SK-N-SH (cell line): ENCODE data around the gene DNAJC19. TPM values are rescaled to one million over a fixed set of nuclear protein-coding genes. Genes with fewer than 3 reads are reported as not detected.

Experiments used
- CTCF ChIA-PET: fragments of 300-600, 350-600 bp; formaldehyde crosslinking; extraction: SDS; loops from one replicate; lab custom pipeline; 2021; lab: Yijun Ruan, JAX
- POLR2A ChIA-PET: fragments of 350-600 bp; sonication (Branson Sonifier 250); formaldehyde crosslinking; extraction: SDS; loops from one replicate; lab custom pipeline; 2020; ENCODE audit warnings: antibody characterized with exemption, inconsistent platforms; lab: Yijun Ruan, JAX
- DNase-seq: peaks from one replicate; pipeline ENCODE4 v3.0.0; 2012
- H2AFZ ChIP-seq: fragments of 200-600 bp; sonication (generic); 2 replicates; pipeline ENCODE4 v1.8.1; 2016; ENCODE audit warnings: antibody characterized with exemption, mild to moderate bottlenecking, low read depth
- H3F3A ChIP-seq: fragments of 200-600 bp; sonication (generic); replicated peaks from 2 replicates; pipeline ENCODE3; 2016; ENCODE audit warnings: antibody characterized with exemption, mild to moderate bottlenecking; ENCODE audit not compliant: insufficient read depth
- H3K27ac ChIP-seq, 2 experiments: fragments of 200-500 bp in 1 of 2; fragments of 200-600 bp in 1 of 2; sonication (Bioruptor generic) in 1 of 2; sonication (generic), shearing (Covaris generic) in 1 of 2; 2 replicates each; pipeline versions ENCODE4 v1.5.1 to v1.6.1; 2014 to 2016; ENCODE audit warnings: low read depth in 2 of 2, inconsistent platforms in 1 of 2, low read length in 1 of 2, mild to moderate bottlenecking in 1 of 2, mixed read lengths in 1 of 2
- H3K27me3 ChIP-seq: fragments of 200-600 bp; sonication (generic), shearing (Covaris generic); 2 replicates; pipeline ENCODE4 v1.6.1; 2016; ENCODE audit warnings: mixed run types; ENCODE audit not compliant: insufficient read depth
- H3K36me3 ChIP-seq, 2 experiments: fragments of 200-500 bp in 1 of 2; fragments of 200-600 bp in 1 of 2; sonication (Bioruptor generic) in 1 of 2; sonication (generic) in 1 of 2; replicated peaks in 1 of 2; 2 replicates each; pipeline versions ENCODE3 to v1.5.1; 2014 to 2016; ENCODE audit warnings: low read length in 1 of 2, mild to moderate bottlenecking in 1 of 2; ENCODE audit not compliant: insufficient read depth in 2 of 2, control insufficient read depth in 1 of 2
- H3K4me1 ChIP-seq, 2 experiments: fragments of 200-500 bp in 1 of 2; fragments of 200-600 bp in 1 of 2; sonication (Bioruptor generic) in 1 of 2; sonication (generic), shearing (Covaris generic) in 1 of 2; 2 replicates each; pipeline versions ENCODE4 v1.5.1 to v1.6.1; 2014 to 2016; ENCODE audit warnings: low read depth in 1 of 2, low read length in 1 of 2, mixed run types in 1 of 2; ENCODE audit not compliant: insufficient read depth in 2 of 2, control insufficient read depth in 1 of 2
- H3K4me2 ChIP-seq: fragments of 200-600 bp; sonication (generic), shearing (Covaris generic); 2 replicates; pipeline ENCODE4 v1.6.1; 2017; ENCODE audit warnings: mixed run types
- H3K4me3 ChIP-seq, 2 experiments: fragments of 200-500 bp in 1 of 2; fragments of 200-600 bp in 1 of 2; sonication (Bioruptor generic) in 1 of 2; sonication (generic), shearing (Covaris generic) in 1 of 2; 2 replicates each; pipeline versions ENCODE4 v1.5.1 to v1.8.1; 2014 to 2016; ENCODE audit warnings: low read depth in 2 of 2, inconsistent platforms in 1 of 2, low read length in 1 of 2, mild to moderate bottlenecking in 1 of 2, mixed read lengths in 1 of 2, moderate library complexity in 1 of 2
- H3K79me2 ChIP-seq: fragments of 200-600 bp; sonication (generic); 2 replicates; pipeline ENCODE4 v1.8.1; 2017; ENCODE audit warnings: mild to moderate bottlenecking; ENCODE audit not compliant: insufficient read depth
- H3K9ac ChIP-seq: fragments of 200-600 bp; sonication (generic); 2 replicates; pipeline ENCODE4 v1.6.1; 2017; ENCODE audit warnings: mixed run types
- H3K9me2 ChIP-seq: fragments of 200-600 bp; sonication (generic); 2 replicates; pipeline ENCODE4 v1.6.1; 2017; ENCODE audit warnings: mixed run types
- H3K9me3 ChIP-seq: fragments of 200-600 bp; sonication (generic); 2 replicates; pipeline ENCODE4 v1.6.1; 2017; ENCODE audit warnings: mixed run types, mild to moderate bottlenecking, moderate library complexity
- H4K20me1 ChIP-seq: fragments of 200-600 bp; sonication (generic); 2 replicates; pipeline ENCODE4 v1.6.1; 2017; ENCODE audit warnings: mild to moderate bottlenecking, mixed run types; ENCODE audit not compliant: insufficient read depth
- EP300 ChIP-seq, 2 experiments: IDR thresholded peaks; 2 replicates each; pipeline versions ENCODE4 v1.4.0 to v1.6.1; 2012; ENCODE audit warnings: borderline replicate concordance in 1 of 2, low read depth in 1 of 2, low read length in 1 of 2
- EZH2phosphoT487 ChIP-seq: fragments of 200-600 bp; sonication (generic); IDR thresholded peaks from 2 replicates; pipeline ENCODE4 v1.6.1; 2017; ENCODE audit warnings: low read depth, mixed run types, mild to moderate bottlenecking, antibody characterized with exemption, moderate library complexity, borderline replicate concordance
- FOSL2 ChIP-seq: IDR thresholded peaks from 2 replicates; pipeline ENCODE4 v1.4.0; 2012; ENCODE audit warnings: low read depth, mild to moderate bottlenecking, moderate library complexity, borderline replicate concordance
- JUND ChIP-seq: IDR thresholded peaks from 2 replicates; pipeline ENCODE4 v1.4.0; 2012
- NRF1 ChIP-seq: IDR thresholded peaks from 2 replicates; pipeline ENCODE4 v1.6.1; 2012; ENCODE audit warnings: low read depth, mild to moderate bottlenecking, low read length
- POLR2AphosphoS5 ChIP-seq: IDR thresholded peaks from 2 replicates; pipeline ENCODE4 v1.6.1; 2012; ENCODE audit warnings: low read depth, low read length
- RAD21 ChIP-seq: IDR thresholded peaks from 2 replicates; pipeline ENCODE4 v1.6.1; 2012; ENCODE audit warnings: mild to moderate bottlenecking, low read length
- SMC3 ChIP-seq: IDR thresholded peaks from 2 replicates; pipeline ENCODE4 v1.6.1; 2012; ENCODE audit warnings: low read depth, low read length, improper control_type of control experiment
- TAF1 ChIP-seq: IDR thresholded peaks from 2 replicates; pipeline ENCODE4 v1.6.1; 2012; ENCODE audit warnings: low read depth, mild to moderate bottlenecking, low read length, moderate library complexity, borderline replicate concordance
- TCF12 ChIP-seq: IDR thresholded peaks from 2 replicates; pipeline ENCODE4 v1.4.0; 2012
- WGBS: methylation state at CpG from one replicate; pipeline ENCODE4 v1.1.6; 2017; ENCODE audit warnings: low lambda C conversion rate; 5-methylcytosine and 5-hydroxymethylcytosine counted together
- polyA plus RNA-seq, 3 experiments: library from polyadenylated mRNA; depleted of rRNA; stranded (reverse); fragments of >200 nt; gene quantifications; 2 replicates each; pipeline ENCODE4 v1.2.3, GENCODE V29; 2012
- TF ChIP-seq, protein P1 (sequence below): IDR thresholded peaks from 2 replicates; pipeline ENCODE4 v1.4.0; 2012; ENCODE audit warnings: low read depth
- TF ChIP-seq, protein P2 (sequence below): fragments of 200-600 bp; sonication (generic); IDR thresholded peaks from 2 replicates; pipeline ENCODE4 v1.6.1; 2017; ENCODE audit warnings: antibody characterized with exemption, mild to moderate bottlenecking, moderate library complexity
- TF ChIP-seq, protein P3 (sequence below): IDR thresholded peaks from 2 replicates; pipeline ENCODE4 v1.4.0; 2012; ENCODE audit warnings: low read depth, borderline replicate concordance
- TF ChIP-seq, protein P4 (sequence below): IDR thresholded peaks from 2 replicates; pipeline ENCODE4 v1.4.0; 2012; ENCODE audit warnings: low read depth, borderline replicate concordance

DNAJC19 gene
- polyA plus RNA-seq, 1 of the 3 experiments (the other 2 are of a cell fraction): 56.7 TPM

DNA sequence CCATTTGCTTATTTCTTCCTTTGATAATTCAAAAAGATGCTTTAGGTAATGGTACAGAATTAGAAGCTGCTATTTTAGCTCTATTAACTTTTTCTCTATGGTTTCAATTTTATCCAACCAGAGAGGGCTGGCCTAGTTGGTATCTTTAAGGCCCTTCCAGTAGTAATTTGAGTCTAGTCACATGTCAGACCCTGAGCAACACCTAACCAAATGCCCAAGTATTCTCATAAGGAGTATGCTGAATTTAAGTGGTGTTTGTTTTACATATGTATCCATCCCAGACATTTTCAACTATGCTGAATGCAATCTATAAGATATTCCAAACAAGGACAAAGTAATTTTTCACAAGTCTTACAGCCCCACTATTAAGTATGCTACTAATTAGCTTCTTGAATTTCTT is 9.6 kb downstream of the DNAJC19 start:
- no peaks in the 10 kb centered on the region for H3K27me3 ChIP-seq
- no peaks in the 10 kb centered on the region for H3K9me2 ChIP-seq
- peak overlapping the region in 1 of 2 experiments; percentile 36; a peak in 2 of 4 replicates for H3K27ac ChIP-seq
- TF ChIP-seq EP300 (IDR thresholded peaks at IDR 0.05; ENCODE audit: borderline replicate concordance in 1 of 2, low read depth in 1 of 2, low read length in 1 of 2): no peak
- TF ChIP-seq NRF1: no peak
- no peak for TF ChIP-seq RAD21
- no peak for TF ChIP-seq JUND
- TF ChIP-seq TCF12: no peak
- TF ChIP-seq, protein P1, sequence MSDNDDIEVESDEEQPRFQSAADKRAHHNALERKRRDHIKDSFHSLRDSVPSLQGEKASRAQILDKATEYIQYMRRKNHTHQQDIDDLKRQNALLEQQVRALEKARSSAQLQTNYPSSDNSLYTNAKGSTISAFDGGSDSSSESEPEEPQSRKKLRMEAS: no peak
- TF ChIP-seq, protein P2, sequence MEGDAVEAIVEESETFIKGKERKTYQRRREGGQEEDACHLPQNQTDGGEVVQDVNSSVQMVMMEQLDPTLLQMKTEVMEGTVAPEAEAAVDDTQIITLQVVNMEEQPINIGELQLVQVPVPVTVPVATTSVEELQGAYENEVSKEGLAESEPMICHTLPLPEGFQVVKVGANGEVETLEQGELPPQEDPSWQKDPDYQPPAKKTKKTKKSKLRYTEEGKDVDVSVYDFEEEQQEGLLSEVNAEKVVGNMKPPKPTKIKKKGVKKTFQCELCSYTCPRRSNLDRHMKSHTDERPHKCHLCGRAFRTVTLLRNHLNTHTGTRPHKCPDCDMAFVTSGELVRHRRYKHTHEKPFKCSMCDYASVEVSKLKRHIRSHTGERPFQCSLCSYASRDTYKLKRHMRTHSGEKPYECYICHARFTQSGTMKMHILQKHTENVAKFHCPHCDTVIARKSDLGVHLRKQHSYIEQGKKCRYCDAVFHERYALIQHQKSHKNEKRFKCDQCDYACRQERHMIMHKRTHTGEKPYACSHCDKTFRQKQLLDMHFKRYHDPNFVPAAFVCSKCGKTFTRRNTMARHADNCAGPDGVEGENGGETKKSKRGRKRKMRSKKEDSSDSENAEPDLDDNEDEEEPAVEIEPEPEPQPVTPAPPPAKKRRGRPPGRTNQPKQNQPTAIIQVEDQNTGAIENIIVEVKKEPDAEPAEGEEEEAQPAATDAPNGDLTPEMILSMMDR: no peak
- TF ChIP-seq, protein P3, sequence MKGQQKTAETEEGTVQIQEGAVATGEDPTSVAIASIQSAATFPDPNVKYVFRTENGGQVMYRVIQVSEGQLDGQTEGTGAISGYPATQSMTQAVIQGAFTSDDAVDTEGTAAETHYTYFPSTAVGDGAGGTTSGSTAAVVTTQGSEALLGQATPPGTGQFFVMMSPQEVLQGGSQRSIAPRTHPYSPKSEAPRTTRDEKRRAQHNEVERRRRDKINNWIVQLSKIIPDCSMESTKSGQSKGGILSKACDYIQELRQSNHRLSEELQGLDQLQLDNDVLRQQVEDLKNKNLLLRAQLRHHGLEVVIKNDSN: no peak
- no peak for TF ChIP-seq TAF1
- no peaks in the 10 kb centered on the region for H3K4me1 ChIP-seq
- H3K9ac ChIP-seq: no peak overlapping the region
- CTCF ChIA-PET: interaction anchor here (0.9 to 1.3 kb wide), 2 partner anchors 10 to 18 kb away, joined by 3 read pairs; no protein-coding TSS in a partner anchor
- H3F3A ChIP-seq: peaks cover 25% of the 10 kb centered on the region
- H2AFZ ChIP-seq: no peak overlapping the region
- no peaks in the 10 kb centered on the region for H3K9me3 ChIP-seq
- no peak for DNase-seq
- H3K79me2 ChIP-seq: peaks cover under 1% of the 10 kb centered on the region; the same call in 1 of the 2 replicates
- H3K4me3 ChIP-seq: no peak overlapping the region
- POLR2A ChIA-PET: no interaction called here
- H3K4me2 ChIP-seq: no peak overlapping the region
- H4K20me1 ChIP-seq: no peaks in the 10 kb centered on the region
- peaks cover 68 to 86% of the 10 kb centered on the region in 2 experiments for H3K36me3 ChIP-seq

DNA sequence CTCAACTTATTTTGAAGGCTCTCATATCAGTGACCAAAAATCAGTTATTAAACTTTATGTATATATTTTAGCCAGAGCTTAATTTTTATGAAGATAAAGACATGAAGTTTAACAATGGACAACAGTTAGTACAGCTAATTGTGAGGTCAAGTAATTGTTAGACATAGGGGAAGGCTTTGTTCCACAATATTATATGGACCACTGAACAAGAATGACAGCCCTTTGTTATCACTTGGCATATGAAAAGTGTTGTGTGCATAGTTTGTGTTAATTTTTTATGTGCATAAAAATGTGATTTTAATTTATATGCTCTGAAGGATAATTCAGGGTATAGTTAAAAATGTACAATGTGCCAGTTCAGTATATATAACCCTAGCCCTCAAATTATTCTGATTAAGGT is 12.0 kb downstream of the DNAJC19 start:
- no peak overlapping the region for H2AFZ ChIP-seq
- H3F3A ChIP-seq: peaks cover 10% of the 10 kb centered on the region
- ChIA-PET CTCF (no interaction called here), POLR2A (no interaction called here)
- no peaks in the 10 kb centered on the region for H3K79me2 ChIP-seq
- no peak overlapping the region for H3K9ac ChIP-seq
- H3K9me2 ChIP-seq: no peaks in the 10 kb centered on the region
- no peaks in the 10 kb centered on the region for H3K27me3 ChIP-seq
- no peak overlapping the region for H3K4me3 ChIP-seq
- no peak overlapping the region for H3K4me2 ChIP-seq
- no peaks in the 10 kb centered on the region for H3K9me3 ChIP-seq
- H3K4me1 ChIP-seq: no peaks in the 10 kb centered on the region
- no peak for TF ChIP-seq SMC3
- H4K20me1 ChIP-seq: no peaks in the 10 kb centered on the region
- no peak overlapping the region for H3K27ac ChIP-seq
- peaks cover 70 to 84% of the 10 kb centered on the region in 2 experiments for H3K36me3 ChIP-seq
- no peak for DNase-seq

DNA sequence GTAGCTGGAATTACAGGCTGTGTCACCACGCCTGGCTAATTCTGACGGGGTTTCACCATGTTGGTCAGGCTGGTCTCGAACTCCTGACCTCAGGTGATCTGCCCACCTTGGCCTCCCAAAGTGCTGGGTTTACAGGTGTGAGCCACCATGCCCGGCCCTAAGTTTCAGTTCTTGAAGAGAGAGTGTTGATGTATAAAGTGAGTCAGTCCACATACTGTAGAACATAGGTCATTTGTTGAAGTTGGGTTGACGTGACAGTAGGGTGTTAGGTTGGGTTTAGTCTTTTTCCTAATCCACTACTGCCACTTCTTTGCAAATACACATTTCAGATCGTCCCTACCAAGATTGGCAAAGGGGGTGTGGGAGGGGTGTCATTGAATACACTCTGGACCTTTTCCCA is 15.2 kb downstream of the DNAJC19 start:
- Histone ChIP-seq H3K9me3 (no peaks in the 10 kb centered on the region), H4K20me1 (no peaks in the 10 kb centered on the region), H3F3A (peaks cover 10% of the 10 kb centered on the region), H2AFZ (no peak overlapping the region), H3K36me3 (peaks cover 78 to 84% of the 10 kb centered on the region in 2 experiments), H3K27me3 (no peaks in the 10 kb centered on the region), H3K9me2 (no peaks in the 10 kb centered on the region), H3K4me1 (no peaks in the 10 kb centered on the region), H3K4me3 (no peak overlapping the region), H3K27ac (no peak overlapping the region), H3K4me2 (no peak overlapping the region), H3K9ac (no peak overlapping the region), H3K79me2 (peaks cover 9% of the 10 kb centered on the region)
- CTCF ChIA-PET: no interaction called here
- POLR2A ChIA-PET: no interaction called here
- DNase-seq: no peak
- 96% methylated on average over 5 of the region's 6 CpGs for WGBS
- no peak for TF ChIP-seq EZH2phosphoT487
- TF ChIP-seq, protein P2: no peak
- no peak for TF ChIP-seq POLR2AphosphoS5
- TF ChIP-seq FOSL2: no peak
- TF ChIP-seq, protein P4, sequence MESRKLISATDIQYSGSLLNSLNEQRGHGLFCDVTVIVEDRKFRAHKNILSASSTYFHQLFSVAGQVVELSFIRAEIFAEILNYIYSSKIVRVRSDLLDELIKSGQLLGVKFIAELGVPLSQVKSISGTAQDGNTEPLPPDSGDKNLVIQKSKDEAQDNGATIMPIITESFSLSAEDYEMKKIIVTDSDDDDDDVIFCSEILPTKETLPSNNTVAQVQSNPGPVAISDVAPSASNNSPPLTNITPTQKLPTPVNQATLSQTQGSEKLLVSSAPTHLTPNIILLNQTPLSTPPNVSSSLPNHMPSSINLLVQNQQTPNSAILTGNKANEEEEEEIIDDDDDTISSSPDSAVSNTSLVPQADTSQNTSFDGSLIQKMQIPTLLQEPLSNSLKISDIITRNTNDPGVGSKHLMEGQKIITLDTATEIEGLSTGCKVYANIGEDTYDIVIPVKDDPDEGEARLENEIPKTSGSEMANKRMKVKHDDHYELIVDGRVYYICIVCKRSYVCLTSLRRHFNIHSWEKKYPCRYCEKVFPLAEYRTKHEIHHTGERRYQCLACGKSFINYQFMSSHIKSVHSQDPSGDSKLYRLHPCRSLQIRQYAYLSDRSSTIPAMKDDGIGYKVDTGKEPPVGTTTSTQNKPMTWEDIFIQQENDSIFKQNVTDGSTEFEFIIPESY: no peak
- TF ChIP-seq SMC3: no peak
